GM21825 (cell line): ENCODE results near the gene SUPT4H1.
A peak's percentile ranks its signal among the peaks of the same experiment; 100 is the strongest.
"Not testable (repeated sequence)": the region's sequence is repeated elsewhere in the genome, so short reads cannot be mapped to it uniquely, and the experiment has no call there.

Source experiments
- ATAC-seq: cut with Tn5 transposase; IDR thresholded peaks from one replicate; pipeline ENCODE4 v1.9.1; 2021; ENCODE audit warnings: mild to moderate bottlenecking, moderate library complexity; ENCODE audit not compliant: unreplicated experiment

The SUPT4H1 gene

GRCh38 chr17:58343131-58343530 is 8.9 kb downstream of the SUPT4H1 start:
- no peak for ATAC-seq

GRCh38 chr17:58341861-58342475 is 10.0 kb downstream of the SUPT4H1 start:
- ATAC-seq: no peak

- not testable (repeated sequence) for ATAC-seq
Observed at GRCh38 chr17:58341136-58341860, 10.7 kb downstream of the SUPT4H1 start.

- ATAC-seq: no peak
Observed at GRCh38 chr17:58340405-58340876, 11.6 kb downstream of the SUPT4H1 start.

- no peak for ATAC-seq
Observed at GRCh38 chr17:58339755-58340404, 12.1 kb downstream of the SUPT4H1 start.

GRCh38 chr17:58338841-58339754 is 12.9 kb downstream of the SUPT4H1 start:
- peak; percentile 25 for ATAC-seq

GRCh38 chr17:58338454-58338840 is 13.6 kb downstream of the SUPT4H1 start:
- ATAC-seq: no peak

- ATAC-seq: peak; percentile 50
Observed at GRCh38 chr17:58337600-58338453, 14.2 kb downstream of the SUPT4H1 start.

GRCh38 chr17:58337210-58337599 is 14.8 kb downstream of the SUPT4H1 start:
- ATAC-seq: no peak

- ATAC-seq: no peak
Observed at GRCh38 chr17:58336456-58337209, 15.4 kb downstream of the SUPT4H1 start.

- peak; percentile 15 for ATAC-seq
Observed at GRCh38 chr17:58335779-58336455, 16.1 kb downstream of the SUPT4H1 start.

GRCh38 chr17:58335061-58335731 is 16.8 kb downstream of the SUPT4H1 start:
- no peak for ATAC-seq

- ATAC-seq: no peak
Observed at GRCh38 chr17:58334661-58335060, 17.3 kb downstream of the SUPT4H1 start.

- no peak for ATAC-seq
Observed at GRCh38 chr17:58334256-58334655, 17.7 kb downstream of the SUPT4H1 start.

- ATAC-seq: no peak
Observed at GRCh38 chr17:58333736-58334207, 18.2 kb downstream of the SUPT4H1 start.

GRCh38 chr17:58332778-58333735 is 18.9 kb downstream of the SUPT4H1 start:
- no peak for ATAC-seq
